ENCODE data around the gene CSH2.

GRCh38 chr17:63822537-63822936 is 50.9 kb downstream of the CSH2 start:
- no peak for TF ChIP-seq CTCF (IDR thresholded peaks at IDR 0.05)
- TF ChIP-seq EZH2 (IDR thresholded peaks at IDR 0.05) = no peak
- no peak for TF ChIP-seq EZH2phosphoT487 (IDR thresholded peaks at IDR 0.05)

Measured in neural progenitor cell (in vitro differentiated cells).